Right atrium auricular region (tissue), 2 donors: ENCODE measurements around the gene SCD. TPM values are rescaled to one million over a fixed set of nuclear protein-coding genes. Genes with fewer than 3 reads are reported as not detected.

ENCODE experiments used
- DNase-seq: peaks from one replicate; pipeline ENCODE4 v3.0.0-alpha.2; 2019; ENCODE audit warnings: low spot score
- H3K27ac ChIP-seq, 2 donors: fragments of 200-600 bp; sonication (generic); 1 replicate in 1 of 2; 2 replicates in 1 of 2; pipeline ENCODE4 v1.5.1; 2016 to 2019
- H3K27me3 ChIP-seq, 2 donors: fragments of 200-600 bp; sonication (generic); one replicate each; pipeline versions ENCODE4 v1.5.1 to v1.6.0; 2017 to 2019
- H3K36me3 ChIP-seq: fragments of 200-600 bp; sonication (generic); one replicate; pipeline ENCODE4 v1.5.1; 2016
- H3K4me1 ChIP-seq, 2 donors: fragments of 200-600 bp; sonication (generic); one replicate each; pipeline versions ENCODE4 v1.5.1 to v1.6.0; 2017 to 2019
- H3K4me3 ChIP-seq, 2 donors: fragments of 200-600 bp; sonication (generic); 1 replicate in 1 of 2; 2 replicates in 1 of 2; pipeline ENCODE4 v1.5.1; 2017 to 2019; ENCODE audit warnings: mild to moderate bottlenecking in 1 of 2, moderate library complexity in 1 of 2
- H3K9me3 ChIP-seq, 2 donors: fragments of 200-600 bp; sonication (generic); one replicate each; pipeline ENCODE4 v1.5.1; 2019
- total RNA-seq, 2 donors: library from RNA; depleted of rRNA; stranded (reverse); fragments of >200 nt; gene quantifications; one replicate each; pipeline ENCODE4 v1.1.0, GENCODE V29; 2016
- TF ChIP-seq, protein P1 (sequence below), 2 donors: fragments of 200-600 bp; sonication (generic); IDR thresholded peaks; one replicate each; pipeline ENCODE4 v1.5.1; 2019; ENCODE audit warnings: antibody characterized with exemption in 2 of 2

The SCD gene
- total RNA-seq, 2 donors from 2014 or later = 7.9 to 25.4 TPM

DNA sequence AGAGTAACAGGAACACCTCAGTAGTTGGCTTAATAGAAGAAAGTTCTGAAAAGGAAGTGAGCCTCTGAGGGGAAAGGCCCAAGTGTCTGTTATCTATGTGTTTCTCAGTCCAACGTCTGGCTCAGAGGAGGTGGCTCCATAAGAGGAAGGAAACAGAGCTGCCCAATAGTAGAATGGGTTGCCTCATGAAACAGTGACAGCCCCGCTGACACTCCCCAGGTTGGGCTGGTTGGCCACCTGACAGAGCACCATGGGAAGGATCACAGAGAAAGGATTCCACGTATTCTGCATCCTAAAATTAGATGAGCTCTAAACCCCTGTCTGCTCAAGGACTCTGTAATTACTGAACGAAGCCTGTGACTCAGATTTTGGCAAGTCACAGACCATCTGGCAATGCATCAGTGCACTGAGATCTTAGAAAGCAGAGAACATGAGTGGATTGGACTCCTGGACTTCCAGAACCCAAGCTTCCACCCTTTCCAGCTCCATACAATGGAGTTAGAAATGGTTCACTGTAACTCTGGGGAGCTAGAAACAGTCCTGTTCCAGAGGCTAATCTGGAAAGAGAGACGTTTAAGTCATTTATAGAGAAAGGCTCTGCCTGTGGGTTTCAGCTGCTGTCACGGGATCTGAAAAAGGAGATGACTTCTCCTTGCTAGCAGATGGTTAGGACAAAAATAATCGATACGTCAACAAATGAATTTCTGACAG is 19.9 kb upstream of the SCD start:
- no peaks in the 10 kb centered on the region for H3K9me3 ChIP-seq
- no peaks in the 10 kb centered on the region for H3K4me1 ChIP-seq
- H3K27ac ChIP-seq = no peak overlapping the region
- no peak for DNase-seq
- TF ChIP-seq, protein P1, sequence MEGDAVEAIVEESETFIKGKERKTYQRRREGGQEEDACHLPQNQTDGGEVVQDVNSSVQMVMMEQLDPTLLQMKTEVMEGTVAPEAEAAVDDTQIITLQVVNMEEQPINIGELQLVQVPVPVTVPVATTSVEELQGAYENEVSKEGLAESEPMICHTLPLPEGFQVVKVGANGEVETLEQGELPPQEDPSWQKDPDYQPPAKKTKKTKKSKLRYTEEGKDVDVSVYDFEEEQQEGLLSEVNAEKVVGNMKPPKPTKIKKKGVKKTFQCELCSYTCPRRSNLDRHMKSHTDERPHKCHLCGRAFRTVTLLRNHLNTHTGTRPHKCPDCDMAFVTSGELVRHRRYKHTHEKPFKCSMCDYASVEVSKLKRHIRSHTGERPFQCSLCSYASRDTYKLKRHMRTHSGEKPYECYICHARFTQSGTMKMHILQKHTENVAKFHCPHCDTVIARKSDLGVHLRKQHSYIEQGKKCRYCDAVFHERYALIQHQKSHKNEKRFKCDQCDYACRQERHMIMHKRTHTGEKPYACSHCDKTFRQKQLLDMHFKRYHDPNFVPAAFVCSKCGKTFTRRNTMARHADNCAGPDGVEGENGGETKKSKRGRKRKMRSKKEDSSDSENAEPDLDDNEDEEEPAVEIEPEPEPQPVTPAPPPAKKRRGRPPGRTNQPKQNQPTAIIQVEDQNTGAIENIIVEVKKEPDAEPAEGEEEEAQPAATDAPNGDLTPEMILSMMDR (IDR thresholded peaks at IDR 0.05) = no peak
- H3K36me3 ChIP-seq = no peaks in the 10 kb centered on the region
- H3K27me3 ChIP-seq = no peaks in the 10 kb centered on the region
- no peak overlapping the region for H3K4me3 ChIP-seq

DNA sequence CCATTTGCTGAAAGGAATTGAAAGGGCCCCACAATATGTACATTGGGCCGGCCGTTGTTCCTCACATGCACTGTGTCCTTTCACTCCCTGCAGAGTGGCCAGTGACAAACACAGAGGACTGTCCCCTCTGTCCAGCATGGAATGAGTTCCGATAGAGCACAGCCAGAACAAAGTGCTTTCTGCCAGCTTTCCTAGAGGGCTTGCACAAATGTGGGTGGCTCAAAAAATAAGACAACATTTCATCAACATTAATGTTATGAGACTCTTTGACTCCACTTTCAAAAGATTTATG is 19.4 kb upstream of the SCD start:
- no peak for DNase-seq
- Histone ChIP-seq H3K36me3 (no peaks in the 10 kb centered on the region), H3K27me3 (no peaks in the 10 kb centered on the region), H3K9me3 (no peaks in the 10 kb centered on the region), H3K4me3 (no peak overlapping the region), H3K27ac (no peak overlapping the region), H3K4me1 (no peaks in the 10 kb centered on the region)
- TF ChIP-seq, protein P1 (IDR thresholded peaks at IDR 0.05) = no peak

DNA sequence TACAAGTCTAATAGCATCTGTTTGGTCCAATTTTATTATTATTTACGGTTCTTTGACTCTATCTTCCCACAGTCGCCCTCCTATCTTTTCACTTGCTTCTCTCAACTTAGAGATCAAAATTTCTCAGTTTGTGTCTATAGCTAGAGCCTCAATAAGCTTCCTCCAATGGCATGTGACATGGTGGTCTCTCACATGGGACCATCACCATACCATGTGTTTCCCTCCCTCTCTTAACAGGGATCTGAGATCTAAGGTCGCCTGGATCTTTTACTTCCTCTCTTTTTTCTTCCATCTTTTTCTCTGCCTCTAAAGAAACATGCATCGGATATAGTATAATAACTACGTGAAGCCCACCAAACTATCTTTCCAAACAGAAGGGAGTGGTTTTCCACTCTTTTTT is 18.8 kb upstream of the SCD start:
- H3K27me3 ChIP-seq = no peaks in the 10 kb centered on the region
- H3K36me3 ChIP-seq = no peaks in the 10 kb centered on the region
- no peak overlapping the region for H3K27ac ChIP-seq

DNA sequence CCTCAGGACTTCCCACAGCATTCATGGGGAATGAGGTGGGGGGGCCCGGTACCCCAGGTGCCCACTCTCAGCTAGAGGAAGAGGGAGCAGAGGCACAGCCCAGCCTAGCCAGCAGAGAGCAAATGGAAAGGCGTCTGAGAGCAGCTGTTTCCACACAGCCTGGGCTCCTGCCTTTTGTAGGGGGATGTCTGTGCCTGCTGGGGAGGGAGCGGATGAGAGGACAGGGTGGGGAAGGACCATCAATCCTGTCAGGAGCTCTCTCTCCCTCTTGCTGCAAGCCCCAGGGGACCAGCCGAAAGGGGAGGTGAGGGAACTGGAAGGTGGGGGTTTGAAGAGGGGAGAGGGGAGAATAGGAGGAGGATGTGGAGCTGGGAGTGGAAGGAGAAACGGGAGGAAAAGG is 17.0 kb upstream of the SCD start, which contains the start of gene PKD2L1:
PKD2L1 (minus strand) TSS at position 150 of the 400 bp plus-strand sequence; CDS start at position 25, 125 bp downstream.
- no peak within 1 kb of the TSS for H3K4me3 ChIP-seq
- H3K36me3 ChIP-seq = no peaks in the 10 kb centered on the region
- no peaks in the 10 kb centered on the region for H3K27me3 ChIP-seq
- H3K27ac ChIP-seq = no peak within 1 kb of the TSS
- no peaks in the 10 kb centered on the region for H3K9me3 ChIP-seq
- no peaks in the 10 kb centered on the region for H3K4me1 ChIP-seq
- no peak for DNase-seq
- TF ChIP-seq, protein P1 (IDR thresholded peaks at IDR 0.05) = no peak

More for the DNA sequence above, 18.8 kb upstream of the SCD start:
- no peaks in the 10 kb centered on the region for H3K4me1 ChIP-seq
- no peak for DNase-seq
- H3K9me3 ChIP-seq = no peaks in the 10 kb centered on the region
- TF ChIP-seq, protein P1 (IDR thresholded peaks at IDR 0.05) = no peak
- H3K4me3 ChIP-seq = no peak overlapping the region

DNA sequence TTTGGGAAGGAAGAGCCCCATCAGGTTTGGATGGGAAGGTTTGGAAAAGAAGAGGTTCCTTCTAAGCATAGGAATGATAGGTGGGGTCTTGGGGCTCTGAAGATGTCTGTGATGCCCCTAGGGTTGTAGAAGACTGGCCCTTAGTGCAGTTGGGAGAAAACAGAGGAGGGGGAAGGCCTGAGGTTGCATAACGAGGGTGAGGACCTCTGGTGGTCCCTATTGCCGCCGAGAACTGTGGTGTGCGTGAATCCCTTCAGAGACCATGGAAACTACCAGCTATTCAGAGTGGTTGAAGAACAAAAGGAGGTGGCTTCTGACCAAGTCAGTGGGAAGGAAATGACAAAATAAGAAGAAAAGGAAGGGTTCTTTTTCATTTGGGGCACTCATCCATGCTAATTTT is 13.9 kb upstream of the SCD start:
- Histone ChIP-seq H3K9me3 (no peaks in the 10 kb centered on the region), H3K4me3 (no peak overlapping the region), H3K27me3 (no peaks in the 10 kb centered on the region), H3K4me1 (no peaks in the 10 kb centered on the region), H3K27ac (no peak overlapping the region), H3K36me3 (no peaks in the 10 kb centered on the region)
- DNase-seq = no peak
- TF ChIP-seq, protein P1 (IDR thresholded peaks at IDR 0.05) = no peak
